OCI-LY7 (cell line): ENCODE data around the gene BMERB1.

ENCODE experiments used
- CTCF ChIP-seq: fragments of 200-600 bp; sonication (generic); conservative IDR thresholded peaks from 2 replicates; pipeline ENCODE4 v1.5.1; 2014; ENCODE audit warnings: mild to moderate bottlenecking, antibody characterized with exemption, low read length, moderate library complexity, mixed read lengths
- EZH2phosphoT487 ChIP-seq: fragments of 200-600 bp; sonication (generic); IDR thresholded peaks from 2 replicates; pipeline ENCODE4 v1.6.1; 2018; ENCODE audit warnings: low read depth, borderline replicate concordance, mild to moderate bottlenecking, mixed run types, antibody characterized with exemption, low read length, moderate library complexity, mixed read lengths

- TF ChIP-seq CTCF (no peak), EZH2phosphoT487 (no peak)
Observed at GRCh38 chr16:15404792-15405191, 29.6 kb upstream of the BMERB1 start.
